ENCODE measurements around the gene FXYD4. TPM values are rescaled to one million over a fixed set of nuclear protein-coding genes. Genes with fewer than 3 reads are reported as not detected.

The FXYD4 gene
- polyA plus RNA-seq, 1 donor (not counting 4 experiments of a cell fraction or from before 2014, with no cell fraction given): not detected

DNA sequence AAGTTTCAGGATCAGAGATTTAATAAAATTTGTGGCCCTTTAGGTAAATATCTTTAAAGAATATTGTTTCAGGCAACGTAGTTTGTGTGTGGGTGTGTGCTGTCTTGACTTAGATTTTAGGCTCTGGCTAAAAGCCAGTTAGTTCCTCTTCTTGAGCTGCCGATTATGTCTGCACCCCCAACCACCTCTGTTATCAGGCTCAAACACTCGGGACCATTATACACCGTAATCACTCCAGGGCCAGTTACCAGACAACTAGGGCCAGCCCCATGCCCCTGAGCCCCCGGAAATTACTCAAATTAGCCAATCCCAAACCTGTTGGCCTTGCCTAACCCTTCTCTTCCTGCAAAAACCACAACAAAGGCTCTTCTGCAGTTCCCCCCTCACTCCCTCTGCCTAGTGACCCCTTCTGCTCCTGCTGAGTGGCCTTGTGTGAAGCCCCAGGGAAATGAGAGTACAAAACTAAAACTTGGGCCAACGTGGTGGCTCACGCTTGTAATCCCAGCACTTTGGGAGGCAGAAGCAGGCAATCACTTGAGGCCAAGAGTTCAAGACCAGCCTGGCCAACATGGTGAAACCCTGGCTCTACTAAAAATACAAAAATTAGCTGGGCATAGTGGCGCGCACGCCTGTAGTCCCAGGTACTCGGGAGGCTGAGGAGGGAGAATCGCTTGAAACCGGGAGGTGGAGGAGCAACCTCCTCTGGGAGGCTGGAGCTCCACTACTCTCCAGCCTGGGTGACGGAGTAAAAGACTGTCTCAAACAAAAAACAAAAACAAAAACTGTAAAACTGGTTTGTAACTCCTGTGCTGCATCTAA is 46.7 kb downstream of the FXYD4 start:
- Histone ChIP-seq H3K4me1 (ENCODE audit: control insufficient read depth, extremely low read depth, insufficient read depth, low read length) (peaks cover 12% of the 10 kb centered on the region), H3K9ac (ENCODE audit: control insufficient read depth, extremely low read depth, insufficient read depth, low read length) (no peak overlapping the region), H3K36me3 (ENCODE audit: control insufficient read depth in 2 of 2, extremely low read depth in 1 of 2, insufficient read depth in 2 of 2, low read length in 2 of 2) (no peaks in the 10 kb centered on the region), H3K27ac (ENCODE audit: control insufficient read depth, insufficient read depth, low read length) (no peak overlapping the region), H3K4me2 (ENCODE audit: control insufficient read depth, extremely low read depth, insufficient read depth, low read depth, low read length) (no peak overlapping the region), H3K79me2 (ENCODE audit: control insufficient read depth, insufficient read depth, low read length) (no peaks in the 10 kb centered on the region), H3K9me1 (ENCODE audit: control insufficient read depth, extremely low read depth, insufficient read depth, low read length) (no peaks in the 10 kb centered on the region), H3K4me3 (ENCODE audit: control insufficient read depth in 2 of 3, extremely low read depth in 1 of 3, insufficient read depth in 2 of 3, low read depth in 1 of 3, low read length in 3 of 3) (no peak overlapping the region), H3K9me3 (ENCODE audit: control insufficient read depth, low read depth, low read length) (no peaks in the 10 kb centered on the region), H2AFZ (ENCODE audit: control insufficient read depth, low read length) (no peak overlapping the region), H4K20me1 (ENCODE audit: control insufficient read depth, extremely low read depth, insufficient read depth, low read length) (no peaks in the 10 kb centered on the region), H3K27me3 (ENCODE audit: control insufficient read depth, extremely low read depth, insufficient read depth, low read length) (no peaks in the 10 kb centered on the region)
- dilution Hi-C loops (cut with MboI; ENCODE audit: extremely low pct_ligation_motif_present, low sequenced_read_pairs): no loop called here
- DNase-seq (ENCODE audit: low read depth, low spot score) (no peak), FAIRE-seq (no peak)
- TF ChIP-seq, protein P1, sequence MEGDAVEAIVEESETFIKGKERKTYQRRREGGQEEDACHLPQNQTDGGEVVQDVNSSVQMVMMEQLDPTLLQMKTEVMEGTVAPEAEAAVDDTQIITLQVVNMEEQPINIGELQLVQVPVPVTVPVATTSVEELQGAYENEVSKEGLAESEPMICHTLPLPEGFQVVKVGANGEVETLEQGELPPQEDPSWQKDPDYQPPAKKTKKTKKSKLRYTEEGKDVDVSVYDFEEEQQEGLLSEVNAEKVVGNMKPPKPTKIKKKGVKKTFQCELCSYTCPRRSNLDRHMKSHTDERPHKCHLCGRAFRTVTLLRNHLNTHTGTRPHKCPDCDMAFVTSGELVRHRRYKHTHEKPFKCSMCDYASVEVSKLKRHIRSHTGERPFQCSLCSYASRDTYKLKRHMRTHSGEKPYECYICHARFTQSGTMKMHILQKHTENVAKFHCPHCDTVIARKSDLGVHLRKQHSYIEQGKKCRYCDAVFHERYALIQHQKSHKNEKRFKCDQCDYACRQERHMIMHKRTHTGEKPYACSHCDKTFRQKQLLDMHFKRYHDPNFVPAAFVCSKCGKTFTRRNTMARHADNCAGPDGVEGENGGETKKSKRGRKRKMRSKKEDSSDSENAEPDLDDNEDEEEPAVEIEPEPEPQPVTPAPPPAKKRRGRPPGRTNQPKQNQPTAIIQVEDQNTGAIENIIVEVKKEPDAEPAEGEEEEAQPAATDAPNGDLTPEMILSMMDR (optimal IDR thresholded peaks at IDR 0.05 in 1 of 3, IDR thresholded peaks at IDR 0.05 in 1 of 3, conservative IDR thresholded peaks at IDR 0.05 in 1 of 3; ENCODE audit: extremely low read depth in 1 of 3, insufficient read depth in 2 of 3, low read length in 3 of 3): no peak
- TF ChIP-seq EZH2 (IDR thresholded peaks at IDR 0.05; ENCODE audit: low read length): no peak

GRCh38 chr10:43419997-43420368 is 48.5 kb downstream of the FXYD4 start:
- dilution Hi-C loops (cut with MboI; ENCODE audit: extremely low pct_ligation_motif_present, low sequenced_read_pairs): no loop called here
- FAIRE-seq: no peak

More at GRCh38 chr10:43419997-43420368, 48.5 kb downstream of the FXYD4 start:
- peak overlapping the region; percentile 87 for H3K4me2 ChIP-seq (ENCODE audit: control insufficient read depth, extremely low read depth, insufficient read depth, low read depth, low read length)
- DNase-seq (ENCODE audit: low read depth, low spot score): no peak
- H3K27ac ChIP-seq (ENCODE audit: control insufficient read depth, insufficient read depth, low read length): peak overlapping the region; percentile 71
- H3K27me3 ChIP-seq (ENCODE audit: control insufficient read depth, extremely low read depth, insufficient read depth, low read length): no peaks in the 10 kb centered on the region
- H3K79me2 ChIP-seq (ENCODE audit: control insufficient read depth, insufficient read depth, low read length): no peaks in the 10 kb centered on the region
- H2AFZ ChIP-seq (ENCODE audit: control insufficient read depth, low read length): peak overlapping the region; percentile 94
- no peaks in the 10 kb centered on the region for H3K36me3 ChIP-seq (ENCODE audit: control insufficient read depth in 2 of 2, extremely low read depth in 1 of 2, insufficient read depth in 2 of 2, low read length in 2 of 2)
- peaks cover 12% of the 10 kb centered on the region for H3K4me1 ChIP-seq (ENCODE audit: control insufficient read depth, extremely low read depth, insufficient read depth, low read length)
- H3K9me1 ChIP-seq (ENCODE audit: control insufficient read depth, extremely low read depth, insufficient read depth, low read length): no peaks in the 10 kb centered on the region
- H3K4me3 ChIP-seq (ENCODE audit: control insufficient read depth in 2 of 3, extremely low read depth in 1 of 3, insufficient read depth in 2 of 3, low read depth in 1 of 3, low read length in 3 of 3): peak overlapping the region in 2 of 3 experiments; percentile 5 to 64
- H4K20me1 ChIP-seq (ENCODE audit: control insufficient read depth, extremely low read depth, insufficient read depth, low read length): no peaks in the 10 kb centered on the region
- no peaks in the 10 kb centered on the region for H3K9me3 ChIP-seq (ENCODE audit: control insufficient read depth, low read depth, low read length)
- TF ChIP-seq EZH2 (IDR thresholded peaks at IDR 0.05; ENCODE audit: low read length): no peak
- TF ChIP-seq, protein P1 (optimal IDR thresholded peaks at IDR 0.05 in 1 of 3, IDR thresholded peaks at IDR 0.05 in 1 of 3, conservative IDR thresholded peaks at IDR 0.05 in 1 of 3; ENCODE audit: extremely low read depth in 1 of 3, insufficient read depth in 2 of 3, low read length in 3 of 3): no peak
- H3K9ac ChIP-seq (ENCODE audit: control insufficient read depth, extremely low read depth, insufficient read depth, low read length): peak overlapping the region; percentile 75
